ENCODE data around the gene HDAC9.

DNA sequence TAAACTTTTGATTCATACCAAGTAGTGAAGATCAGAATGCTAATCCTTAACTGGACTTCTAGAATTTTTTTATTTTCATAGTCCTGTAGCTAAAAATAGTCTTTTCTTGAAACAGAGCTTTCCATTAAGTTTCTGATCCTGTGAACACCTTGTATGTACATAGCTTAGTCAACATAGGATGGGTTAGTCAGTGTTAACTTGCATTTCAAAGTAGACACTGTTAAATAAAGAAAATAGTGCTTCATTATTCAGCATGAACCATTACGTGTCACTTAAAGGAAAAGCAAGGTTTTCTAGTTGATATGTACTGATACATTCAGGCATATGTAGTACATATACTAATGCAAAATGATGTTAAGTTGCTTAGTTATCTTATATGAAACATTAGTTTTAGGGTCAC is 7.5 kb upstream of the HDAC9 start:
- TF ChIP-seq, protein P1, sequence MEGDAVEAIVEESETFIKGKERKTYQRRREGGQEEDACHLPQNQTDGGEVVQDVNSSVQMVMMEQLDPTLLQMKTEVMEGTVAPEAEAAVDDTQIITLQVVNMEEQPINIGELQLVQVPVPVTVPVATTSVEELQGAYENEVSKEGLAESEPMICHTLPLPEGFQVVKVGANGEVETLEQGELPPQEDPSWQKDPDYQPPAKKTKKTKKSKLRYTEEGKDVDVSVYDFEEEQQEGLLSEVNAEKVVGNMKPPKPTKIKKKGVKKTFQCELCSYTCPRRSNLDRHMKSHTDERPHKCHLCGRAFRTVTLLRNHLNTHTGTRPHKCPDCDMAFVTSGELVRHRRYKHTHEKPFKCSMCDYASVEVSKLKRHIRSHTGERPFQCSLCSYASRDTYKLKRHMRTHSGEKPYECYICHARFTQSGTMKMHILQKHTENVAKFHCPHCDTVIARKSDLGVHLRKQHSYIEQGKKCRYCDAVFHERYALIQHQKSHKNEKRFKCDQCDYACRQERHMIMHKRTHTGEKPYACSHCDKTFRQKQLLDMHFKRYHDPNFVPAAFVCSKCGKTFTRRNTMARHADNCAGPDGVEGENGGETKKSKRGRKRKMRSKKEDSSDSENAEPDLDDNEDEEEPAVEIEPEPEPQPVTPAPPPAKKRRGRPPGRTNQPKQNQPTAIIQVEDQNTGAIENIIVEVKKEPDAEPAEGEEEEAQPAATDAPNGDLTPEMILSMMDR (IDR thresholded peaks at IDR 0.05): no peak
- no peak for TF ChIP-seq EP300 (IDR thresholded peaks at IDR 0.05)
